ENCODE data around the gene RIBC1.

The RIBC1 gene

GRCh38 chrX:53376888-53377287, 45.8 kb upstream of the RIBC1 start:
- TF ChIP-seq NFIC (IDR thresholded peaks at IDR 0.05) = no peak
- no peak for TF ChIP-seq ZBTB7A (IDR thresholded peaks at IDR 0.05; ENCODE audit: low read depth)
- no peak for TF ChIP-seq EP300 (IDR thresholded peaks at IDR 0.05; ENCODE audit: borderline replicate concordance)
- no peak for TF ChIP-seq EGR1 (IDR thresholded peaks at IDR 0.05)
- TF ChIP-seq, protein P1, sequence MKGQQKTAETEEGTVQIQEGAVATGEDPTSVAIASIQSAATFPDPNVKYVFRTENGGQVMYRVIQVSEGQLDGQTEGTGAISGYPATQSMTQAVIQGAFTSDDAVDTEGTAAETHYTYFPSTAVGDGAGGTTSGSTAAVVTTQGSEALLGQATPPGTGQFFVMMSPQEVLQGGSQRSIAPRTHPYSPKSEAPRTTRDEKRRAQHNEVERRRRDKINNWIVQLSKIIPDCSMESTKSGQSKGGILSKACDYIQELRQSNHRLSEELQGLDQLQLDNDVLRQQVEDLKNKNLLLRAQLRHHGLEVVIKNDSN (IDR thresholded peaks at IDR 0.05) = no peak
- TF ChIP-seq, protein P2, sequence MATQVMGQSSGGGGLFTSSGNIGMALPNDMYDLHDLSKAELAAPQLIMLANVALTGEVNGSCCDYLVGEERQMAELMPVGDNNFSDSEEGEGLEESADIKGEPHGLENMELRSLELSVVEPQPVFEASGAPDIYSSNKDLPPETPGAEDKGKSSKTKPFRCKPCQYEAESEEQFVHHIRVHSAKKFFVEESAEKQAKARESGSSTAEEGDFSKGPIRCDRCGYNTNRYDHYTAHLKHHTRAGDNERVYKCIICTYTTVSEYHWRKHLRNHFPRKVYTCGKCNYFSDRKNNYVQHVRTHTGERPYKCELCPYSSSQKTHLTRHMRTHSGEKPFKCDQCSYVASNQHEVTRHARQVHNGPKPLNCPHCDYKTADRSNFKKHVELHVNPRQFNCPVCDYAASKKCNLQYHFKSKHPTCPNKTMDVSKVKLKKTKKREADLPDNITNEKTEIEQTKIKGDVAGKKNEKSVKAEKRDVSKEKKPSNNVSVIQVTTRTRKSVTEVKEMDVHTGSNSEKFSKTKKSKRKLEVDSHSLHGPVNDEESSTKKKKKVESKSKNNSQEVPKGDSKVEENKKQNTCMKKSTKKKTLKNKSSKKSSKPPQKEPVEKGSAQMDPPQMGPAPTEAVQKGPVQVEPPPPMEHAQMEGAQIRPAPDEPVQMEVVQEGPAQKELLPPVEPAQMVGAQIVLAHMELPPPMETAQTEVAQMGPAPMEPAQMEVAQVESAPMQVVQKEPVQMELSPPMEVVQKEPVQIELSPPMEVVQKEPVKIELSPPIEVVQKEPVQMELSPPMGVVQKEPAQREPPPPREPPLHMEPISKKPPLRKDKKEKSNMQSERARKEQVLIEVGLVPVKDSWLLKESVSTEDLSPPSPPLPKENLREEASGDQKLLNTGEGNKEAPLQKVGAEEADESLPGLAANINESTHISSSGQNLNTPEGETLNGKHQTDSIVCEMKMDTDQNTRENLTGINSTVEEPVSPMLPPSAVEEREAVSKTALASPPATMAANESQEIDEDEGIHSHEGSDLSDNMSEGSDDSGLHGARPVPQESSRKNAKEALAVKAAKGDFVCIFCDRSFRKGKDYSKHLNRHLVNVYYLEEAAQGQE (IDR thresholded peaks at IDR 0.05; ENCODE audit: low read depth) = no peak
- no peak for TF ChIP-seq CREB1 (IDR thresholded peaks at IDR 0.05; ENCODE audit: low read depth)

DNA sequence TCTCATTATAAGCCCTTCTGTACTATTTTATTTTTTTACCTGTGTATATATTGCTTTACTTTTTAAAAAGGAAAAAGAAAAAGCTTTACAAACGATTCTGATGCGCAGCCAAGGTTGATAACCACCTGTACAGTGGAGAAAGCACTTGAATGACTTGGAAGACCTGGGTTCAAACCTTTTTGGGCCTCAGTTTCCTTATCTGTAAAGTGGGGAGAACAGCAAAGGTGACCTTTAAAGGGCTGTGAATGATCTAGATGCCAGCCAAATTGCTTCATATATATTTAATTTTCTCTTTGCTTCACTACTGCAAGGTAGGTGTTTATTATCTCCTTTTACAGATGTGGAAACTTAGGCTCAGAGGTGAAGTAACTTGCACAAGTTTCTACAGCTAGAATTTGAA, 45.2 kb upstream of the RIBC1 start:
- TF ChIP-seq CREB1 (IDR thresholded peaks at IDR 0.05; ENCODE audit: low read depth) (no peak), FOXM1 (IDR thresholded peaks at IDR 0.05; ENCODE audit: borderline replicate concordance, low read depth) (no peak), EGR1 (IDR thresholded peaks at IDR 0.05) (no peak), ZBTB7A (IDR thresholded peaks at IDR 0.05; ENCODE audit: low read depth) (no peak), TAF1 (IDR thresholded peaks at IDR 0.05; ENCODE audit: low read depth) (no peak), CEBPB (IDR thresholded peaks at IDR 0.05) (no peak), TEAD4 (IDR thresholded peaks at IDR 0.05) (no peak), EP300 (IDR thresholded peaks at IDR 0.05; ENCODE audit: borderline replicate concordance) (no peak), NFIC (IDR thresholded peaks at IDR 0.05) (no peak), TCF12 (IDR thresholded peaks at IDR 0.05; ENCODE audit: low read depth) (no peak), YY1 (IDR thresholded peaks at IDR 0.05; ENCODE audit: low read depth) (no peak), RAD21 (IDR thresholded peaks at IDR 0.05; ENCODE audit: low read depth) (no peak)
- TF ChIP-seq, protein P2 (IDR thresholded peaks at IDR 0.05; ENCODE audit: low read depth) = no peak
- TF ChIP-seq, protein P3, sequence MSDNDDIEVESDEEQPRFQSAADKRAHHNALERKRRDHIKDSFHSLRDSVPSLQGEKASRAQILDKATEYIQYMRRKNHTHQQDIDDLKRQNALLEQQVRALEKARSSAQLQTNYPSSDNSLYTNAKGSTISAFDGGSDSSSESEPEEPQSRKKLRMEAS (IDR thresholded peaks at IDR 0.05) = no peak
- TF ChIP-seq, protein P1 (IDR thresholded peaks at IDR 0.05) = no peak

DNA sequence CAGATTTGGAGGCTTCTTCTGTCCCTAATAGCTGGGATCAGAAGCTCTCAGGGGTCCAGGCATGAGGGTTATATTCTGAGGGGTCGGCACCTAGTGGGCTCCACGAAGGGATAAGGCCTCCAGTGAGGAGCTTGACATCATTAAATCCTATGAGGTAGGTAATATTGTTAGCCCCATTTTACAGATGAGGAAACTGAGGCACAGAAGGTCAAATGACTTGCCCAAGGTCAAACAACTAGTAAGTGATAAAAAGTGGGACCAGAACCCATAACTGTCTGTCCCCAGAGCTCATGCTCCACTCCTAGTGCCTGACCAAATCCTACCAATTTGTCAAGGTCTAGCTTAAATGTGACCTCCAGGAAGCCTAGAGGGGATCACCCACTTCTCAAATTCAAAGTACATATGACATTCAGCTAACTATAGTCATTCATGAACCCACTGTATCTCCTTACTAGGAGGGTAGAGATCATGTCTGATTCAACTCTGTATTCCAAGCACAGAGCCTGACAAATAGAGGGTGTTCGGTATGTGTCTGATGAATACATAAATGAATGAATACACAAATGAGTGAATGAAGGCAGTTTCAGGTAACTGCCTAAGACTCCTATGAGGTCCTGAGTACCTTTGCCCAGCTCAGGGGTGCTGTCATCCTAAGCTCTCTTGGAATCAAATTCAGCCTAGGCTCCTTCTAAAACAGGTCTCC, 43.5 kb upstream of the RIBC1 start:
- TF ChIP-seq FOXM1 (IDR thresholded peaks at IDR 0.05; ENCODE audit: borderline replicate concordance, low read depth) (no peak), YY1 (IDR thresholded peaks at IDR 0.05; ENCODE audit: low read depth) (no peak), TCF12 (IDR thresholded peaks at IDR 0.05; ENCODE audit: low read depth) (no peak), NFIC (IDR thresholded peaks at IDR 0.05) (no peak), TAF1 (IDR thresholded peaks at IDR 0.05; ENCODE audit: low read depth) (no peak), RAD21 (IDR thresholded peaks at IDR 0.05; ENCODE audit: low read depth) (no peak), TEAD4 (IDR thresholded peaks at IDR 0.05) (no peak), EGR1 (IDR thresholded peaks at IDR 0.05) (no peak), CEBPB (IDR thresholded peaks at IDR 0.05) (no peak), CREB1 (IDR thresholded peaks at IDR 0.05; ENCODE audit: low read depth) (no peak), ZBTB7A (IDR thresholded peaks at IDR 0.05; ENCODE audit: low read depth) (no peak)
- TF ChIP-seq, protein P3 (IDR thresholded peaks at IDR 0.05) = no peak
- TF ChIP-seq, protein P1 (IDR thresholded peaks at IDR 0.05) = no peak
- TF ChIP-seq, protein P2 (IDR thresholded peaks at IDR 0.05; ENCODE audit: low read depth) = no peak

GRCh38 chrX:53379747-53380146, 42.9 kb upstream of the RIBC1 start:
- TF ChIP-seq TEAD4 (IDR thresholded peaks at IDR 0.05) (no peak), CREB1 (IDR thresholded peaks at IDR 0.05; ENCODE audit: low read depth) (no peak), ZBTB7A (IDR thresholded peaks at IDR 0.05; ENCODE audit: low read depth) (no peak), RAD21 (IDR thresholded peaks at IDR 0.05; ENCODE audit: low read depth) (no peak), NFIC (IDR thresholded peaks at IDR 0.05) (no peak), FOXM1 (IDR thresholded peaks at IDR 0.05; ENCODE audit: borderline replicate concordance, low read depth) (no peak), EP300 (IDR thresholded peaks at IDR 0.05; ENCODE audit: borderline replicate concordance) (no peak), CEBPB (IDR thresholded peaks at IDR 0.05) (no peak), YY1 (IDR thresholded peaks at IDR 0.05; ENCODE audit: low read depth) (no peak)
- TF ChIP-seq, protein P1 (IDR thresholded peaks at IDR 0.05) = no peak
- TF ChIP-seq, protein P3 (IDR thresholded peaks at IDR 0.05) = no peak

Measured in Ishikawa (cell line).